Upper lobe of right lung (tissue), 1 donor: ENCODE data around the gene BNIP5. TPM values are rescaled to one million over a fixed set of nuclear protein-coding genes. Genes with fewer than 3 reads are reported as not detected.

Experiments used
- ATAC-seq: fragments of 200-7000 bp; cut with Tn5 transposase; one replicate; pipeline ENCODE4 v1.9.1; 2020; ENCODE audit warnings: mild to moderate bottlenecking, moderate library complexity
- DNase-seq: peaks from one replicate; pipeline ENCODE4 v3.0.0-alpha.2; 2020
- H3K27ac ChIP-seq: fragments of 200-600 bp; one replicate; pipeline ENCODE4 v1.8.0; 2022
- H3K27me3 ChIP-seq: fragments of 200-600 bp; one replicate; pipeline ENCODE4 v1.8.0; 2022; ENCODE audit warnings: mild to moderate bottlenecking
- H3K36me3 ChIP-seq: fragments of 200-600 bp; one replicate; pipeline ENCODE4 v1.8.0; 2022
- H3K4me1 ChIP-seq: fragments of 200-600 bp; one replicate; pipeline ENCODE4 v1.8.0; 2022
- H3K4me3 ChIP-seq: fragments of 200-600 bp; one replicate; pipeline ENCODE4 v1.8.0; 2022; ENCODE audit warnings: mild to moderate bottlenecking
- H3K9me3 ChIP-seq: fragments of 200-600 bp; one replicate; pipeline ENCODE4 v1.8.0; 2022
- intact Hi-C: fragments of 100-400 bp; cut with DNase I; formaldehyde crosslinking; loops from one replicate; pipeline ENCODE4 v1.11.0; 2022
- total RNA-seq: library from RNA; stranded (reverse); fragmentation: NEBNext Ultra II Directional; extraction: Animal tissue kit (Norgen Biotek cat#: 25700); gene quantifications from one replicate; pipeline ENCODE4 v1.2.1, GENCODE V29; 2021
- TF ChIP-seq, protein P1 (sequence below): fragments of 200-600 bp; IDR thresholded peaks from one replicate; pipeline ENCODE4 v1.8.0; 2022; ENCODE audit warnings: antibody characterized with exemption
- donor health status: DM: no; HTN: yes; CAD: no; lungs with severe emphysema.

The BNIP5 gene
- total RNA-seq, 1 donor from 2014 or later: not detected

DNA sequence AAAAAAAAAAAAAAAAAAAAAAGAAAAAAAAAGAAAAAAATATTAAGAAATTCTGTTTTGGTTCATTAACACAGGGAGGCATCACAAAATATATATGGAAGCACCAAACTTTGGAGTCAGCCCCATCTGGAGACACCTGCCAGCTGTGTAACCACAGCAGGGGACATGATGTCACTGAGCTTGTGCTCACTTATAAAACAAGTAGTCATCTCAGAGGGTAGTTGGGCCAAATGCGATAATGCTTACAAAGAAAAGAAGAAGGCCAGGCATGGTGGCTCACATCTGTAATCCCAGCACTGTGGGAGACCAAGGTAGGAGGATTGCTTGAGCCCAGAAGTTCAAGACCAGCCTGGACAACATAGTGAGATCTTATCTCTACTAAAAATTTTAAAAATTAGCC, 1.1 kb upstream of the BNIP5 start:
- ATAC-seq (no peak), DNase-seq (no peak)
- peaks cover 10% of the 10 kb centered on the region for H3K4me1 ChIP-seq
- intact Hi-C loops: no loop called here
- TF ChIP-seq, protein P1, sequence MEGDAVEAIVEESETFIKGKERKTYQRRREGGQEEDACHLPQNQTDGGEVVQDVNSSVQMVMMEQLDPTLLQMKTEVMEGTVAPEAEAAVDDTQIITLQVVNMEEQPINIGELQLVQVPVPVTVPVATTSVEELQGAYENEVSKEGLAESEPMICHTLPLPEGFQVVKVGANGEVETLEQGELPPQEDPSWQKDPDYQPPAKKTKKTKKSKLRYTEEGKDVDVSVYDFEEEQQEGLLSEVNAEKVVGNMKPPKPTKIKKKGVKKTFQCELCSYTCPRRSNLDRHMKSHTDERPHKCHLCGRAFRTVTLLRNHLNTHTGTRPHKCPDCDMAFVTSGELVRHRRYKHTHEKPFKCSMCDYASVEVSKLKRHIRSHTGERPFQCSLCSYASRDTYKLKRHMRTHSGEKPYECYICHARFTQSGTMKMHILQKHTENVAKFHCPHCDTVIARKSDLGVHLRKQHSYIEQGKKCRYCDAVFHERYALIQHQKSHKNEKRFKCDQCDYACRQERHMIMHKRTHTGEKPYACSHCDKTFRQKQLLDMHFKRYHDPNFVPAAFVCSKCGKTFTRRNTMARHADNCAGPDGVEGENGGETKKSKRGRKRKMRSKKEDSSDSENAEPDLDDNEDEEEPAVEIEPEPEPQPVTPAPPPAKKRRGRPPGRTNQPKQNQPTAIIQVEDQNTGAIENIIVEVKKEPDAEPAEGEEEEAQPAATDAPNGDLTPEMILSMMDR: no peak
- no peak overlapping the region for H3K27ac ChIP-seq
- peaks cover 31% of the 10 kb centered on the region for H3K27me3 ChIP-seq
- H3K9me3 ChIP-seq: no peaks in the 10 kb centered on the region
- no peak overlapping the region for H3K4me3 ChIP-seq
- H3K36me3 ChIP-seq: no peaks in the 10 kb centered on the region

DNA sequence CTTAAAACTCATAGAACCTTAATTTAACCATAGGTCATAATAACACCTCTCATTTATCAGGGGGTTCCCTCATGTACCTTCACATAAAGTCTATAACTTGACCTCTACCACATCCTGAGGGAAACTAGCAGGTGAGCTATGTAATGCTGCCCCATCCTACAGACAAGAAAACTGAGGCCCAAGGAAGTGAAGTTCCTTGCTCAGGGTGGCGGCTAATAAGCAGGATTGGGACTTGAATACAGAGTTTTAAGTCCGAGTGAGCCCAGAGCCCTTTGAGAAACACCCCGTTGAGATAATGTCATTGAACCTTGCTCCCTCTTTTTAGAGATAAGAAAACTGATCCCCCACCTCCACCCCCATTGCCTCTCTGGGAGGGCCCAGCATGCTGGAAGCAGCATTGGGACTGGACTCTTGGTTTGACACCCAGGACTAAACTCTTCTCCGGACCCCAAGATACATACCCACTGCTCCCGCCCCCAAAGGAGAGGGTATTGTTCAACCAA, 429 bp downstream of the BNIP5 start:
- Histone ChIP-seq H3K4me3 (no peak overlapping the region), H3K36me3 (no peaks in the 10 kb centered on the region), H3K27me3 (peaks cover 35% of the 10 kb centered on the region), H3K9me3 (no peaks in the 10 kb centered on the region), H3K27ac (no peak overlapping the region), H3K4me1 (peaks cover 9% of the 10 kb centered on the region)
- DNase-seq: no peak
- TF ChIP-seq, protein P1: no peak
- intact Hi-C loops: no loop called here
- no peak for ATAC-seq

DNA sequence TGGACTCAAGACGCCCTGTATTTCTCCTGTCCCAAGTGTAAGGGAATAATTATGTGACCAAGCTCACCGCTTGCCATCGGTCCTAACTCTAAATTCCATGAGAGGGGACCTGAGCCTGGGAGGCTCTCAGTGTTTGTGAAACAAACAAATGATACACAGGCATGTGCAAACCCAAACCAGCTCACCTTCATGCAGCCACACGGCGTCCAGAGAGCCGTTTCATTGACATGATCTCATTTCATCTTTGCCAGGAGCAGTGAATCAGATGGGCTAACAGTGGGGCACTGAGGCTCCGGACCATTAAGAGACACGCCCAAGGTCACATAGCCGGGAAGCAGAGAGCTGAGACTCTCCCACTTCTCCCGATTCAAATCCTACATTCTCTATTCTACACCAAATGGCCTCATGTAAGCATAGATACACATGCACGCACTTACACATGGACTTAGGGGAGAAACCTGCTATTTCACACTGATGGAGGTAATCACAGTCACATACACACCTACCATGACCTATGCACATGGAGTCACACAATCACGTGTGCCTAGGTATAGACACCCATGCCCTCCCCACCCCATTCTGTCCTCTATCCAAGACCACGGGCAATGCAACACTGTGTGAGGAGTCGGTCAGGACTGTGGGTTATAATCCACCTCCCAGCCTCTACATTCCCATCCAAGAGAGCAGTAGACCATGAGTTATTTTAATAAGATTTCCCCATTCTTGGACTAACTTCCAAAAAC, 1.1 kb downstream of the BNIP5 start:
- TF ChIP-seq, protein P1: no peak
- ATAC-seq (no peak), DNase-seq (no peak)
- Histone ChIP-seq H3K4me3 (no peak overlapping the region), H3K36me3 (no peaks in the 10 kb centered on the region), H3K27ac (no peak overlapping the region), H3K9me3 (no peaks in the 10 kb centered on the region), H3K4me1 (peaks cover 3% of the 10 kb centered on the region), H3K27me3 (peaks cover 35% of the 10 kb centered on the region)
- intact Hi-C loops: no loop called here

DNA sequence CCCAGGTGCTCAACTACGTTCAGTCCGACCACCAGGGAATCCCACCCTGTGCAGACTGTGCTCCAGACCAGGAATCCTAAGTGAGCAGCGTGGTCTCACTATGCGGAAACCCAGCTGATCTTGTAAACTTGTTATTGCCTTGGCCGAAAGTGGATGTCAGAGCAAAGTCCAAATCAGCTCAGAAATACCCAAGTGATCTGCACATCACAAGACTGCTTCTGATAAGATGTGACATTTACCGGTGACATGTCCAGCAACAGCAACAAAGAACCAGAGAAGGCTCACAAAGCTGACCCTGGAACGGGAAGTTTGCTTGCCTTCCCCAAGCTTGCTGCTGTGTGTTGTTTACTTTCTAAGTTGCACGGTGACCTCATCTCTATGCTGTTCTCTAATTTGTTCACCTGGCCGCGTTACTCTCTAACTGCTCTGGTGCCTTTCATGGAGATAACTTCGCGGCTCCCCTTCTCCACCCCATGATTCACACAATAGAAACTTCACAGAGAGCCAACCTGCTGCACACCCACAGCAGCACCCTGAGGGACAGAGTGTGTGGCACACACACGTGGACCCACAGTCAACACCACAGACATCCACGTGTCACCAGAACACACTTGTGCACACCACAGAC, 1.7 kb downstream of the BNIP5 start:
- no peak for DNase-seq
- intact Hi-C loops: no loop called here
- peak; percentile 27 for ATAC-seq
- H3K4me3 ChIP-seq: no peak overlapping the region
- no peaks in the 10 kb centered on the region for H3K4me1 ChIP-seq
- peaks cover 40% of the 10 kb centered on the region for H3K27me3 ChIP-seq
- no peaks in the 10 kb centered on the region for H3K9me3 ChIP-seq
- no peak overlapping the region for H3K27ac ChIP-seq
- TF ChIP-seq, protein P1: no peak
- H3K36me3 ChIP-seq: no peaks in the 10 kb centered on the region

DNA sequence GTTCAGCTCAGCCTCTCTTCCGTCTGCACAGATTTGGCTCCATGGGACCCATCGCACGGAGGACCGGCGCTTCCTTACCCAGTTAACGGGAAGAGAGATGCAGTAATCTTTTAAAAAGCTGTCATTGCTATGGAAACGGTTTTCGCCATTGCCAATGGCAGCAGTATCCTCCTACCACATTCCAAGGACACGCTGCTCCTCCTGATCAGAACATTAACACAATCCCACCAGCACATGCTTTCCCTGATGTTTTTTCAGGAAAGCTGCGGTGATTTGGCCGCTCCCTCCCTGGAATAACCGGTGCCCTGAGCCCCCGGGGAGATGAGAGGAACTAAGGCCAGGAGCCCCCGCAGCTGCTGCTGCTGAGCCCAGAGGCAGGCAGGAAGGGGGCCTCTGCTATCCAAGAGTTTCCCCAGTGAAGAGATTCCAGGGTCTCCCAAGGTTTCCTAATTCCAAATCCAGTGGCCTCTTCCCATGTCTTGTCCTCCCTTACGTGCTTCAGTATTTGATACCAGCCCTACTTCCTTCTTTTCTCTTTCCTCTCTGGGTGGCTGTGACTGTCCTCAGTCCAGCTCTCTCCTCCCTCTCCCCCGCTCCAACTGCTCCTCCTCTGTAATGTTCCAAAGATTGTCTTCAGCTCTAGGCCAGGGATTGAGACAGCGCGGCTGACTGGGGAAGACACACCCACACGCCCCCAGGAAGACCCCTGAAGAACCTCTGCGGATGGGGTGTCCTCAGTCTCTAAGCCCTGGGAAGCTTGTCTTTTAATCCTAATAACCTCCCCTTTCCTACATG, 2.6 kb downstream of the BNIP5 start:
- H3K4me3 ChIP-seq: no peak overlapping the region
- H3K9me3 ChIP-seq: no peaks in the 10 kb centered on the region
- no peaks in the 10 kb centered on the region for H3K36me3 ChIP-seq
- ATAC-seq: no peak
- TF ChIP-seq, protein P1: no peak
- peaks cover 44% of the 10 kb centered on the region for H3K27me3 ChIP-seq
- DNase-seq: no peak
- no peak overlapping the region for H3K27ac ChIP-seq
- no peaks in the 10 kb centered on the region for H3K4me1 ChIP-seq
- intact Hi-C loops: no loop called here
